Germinal center (tissue), 1 donor: ENCODE measurements around the gene ANKAR.
A peak's percentile ranks its signal among the peaks of the same experiment; 100 is the strongest.
"Not testable (repeated sequence)": the region's sequence is repeated elsewhere in the genome, so short reads cannot be mapped to it uniquely, and the experiment has no call there.

Experiments used
- DNase-seq: peaks from one replicate; pipeline ENCODE4 v3.0.0; 2012; ENCODE audit warnings: mixed read lengths, low spot score

The ANKAR gene, protein sequence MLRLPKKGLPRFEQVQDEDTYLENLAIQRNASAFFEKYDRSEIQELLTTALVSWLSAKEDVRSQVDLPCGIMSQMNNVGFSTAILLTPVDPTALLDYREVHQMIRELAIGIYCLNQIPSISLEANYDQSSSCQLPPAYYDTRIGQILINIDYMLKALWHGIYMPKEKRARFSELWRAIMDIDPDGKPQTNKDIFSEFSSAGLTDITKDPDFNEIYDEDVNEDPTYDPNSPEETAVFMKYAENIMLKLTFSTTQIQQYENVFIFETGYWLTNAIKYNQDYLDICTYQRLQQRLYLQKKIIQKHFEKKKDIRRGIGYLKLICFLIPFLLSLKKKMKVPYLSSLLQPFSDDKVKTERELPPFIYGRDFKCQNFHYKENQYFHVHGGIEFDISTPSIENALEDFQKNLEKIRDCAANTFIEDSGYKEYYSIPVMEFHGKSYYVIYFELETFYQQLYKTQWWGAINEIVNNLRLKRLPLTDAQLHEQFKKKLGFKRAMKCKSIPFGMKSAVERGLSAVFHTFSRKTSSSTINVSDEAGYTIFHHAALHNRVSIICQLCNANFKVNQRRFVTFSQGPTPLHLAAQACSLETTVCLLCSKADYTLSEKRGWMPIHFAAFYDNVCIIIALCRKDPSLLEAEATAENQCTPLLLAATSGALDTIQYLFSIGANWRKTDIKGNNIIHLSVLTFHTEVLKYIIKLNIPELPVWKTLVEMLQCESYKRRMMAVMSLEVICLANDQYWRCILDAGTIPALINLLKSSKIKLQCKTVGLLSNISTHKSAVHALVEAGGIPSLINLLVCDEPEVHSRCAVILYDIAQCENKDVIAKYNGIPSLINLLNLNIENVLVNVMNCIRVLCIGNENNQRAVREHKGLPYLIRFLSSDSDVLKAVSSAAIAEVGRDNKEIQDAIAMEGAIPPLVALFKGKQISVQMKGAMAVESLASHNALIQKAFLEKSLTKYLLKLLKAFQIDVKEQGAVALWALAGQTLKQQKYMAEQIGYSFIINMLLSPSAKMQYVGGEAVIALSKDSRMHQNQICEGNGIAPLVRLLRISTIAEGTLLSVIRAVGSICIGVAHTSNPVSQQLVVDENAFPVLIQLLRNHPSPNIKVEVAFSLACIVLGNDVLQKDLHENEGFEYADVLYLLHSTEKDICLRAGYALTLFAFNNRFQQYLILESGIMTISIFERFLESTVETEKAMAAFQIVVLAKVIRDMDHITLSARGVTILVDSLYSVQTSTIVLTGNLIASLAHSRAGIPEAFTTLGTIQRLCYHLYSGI (N-terminal part only)

DNA sequence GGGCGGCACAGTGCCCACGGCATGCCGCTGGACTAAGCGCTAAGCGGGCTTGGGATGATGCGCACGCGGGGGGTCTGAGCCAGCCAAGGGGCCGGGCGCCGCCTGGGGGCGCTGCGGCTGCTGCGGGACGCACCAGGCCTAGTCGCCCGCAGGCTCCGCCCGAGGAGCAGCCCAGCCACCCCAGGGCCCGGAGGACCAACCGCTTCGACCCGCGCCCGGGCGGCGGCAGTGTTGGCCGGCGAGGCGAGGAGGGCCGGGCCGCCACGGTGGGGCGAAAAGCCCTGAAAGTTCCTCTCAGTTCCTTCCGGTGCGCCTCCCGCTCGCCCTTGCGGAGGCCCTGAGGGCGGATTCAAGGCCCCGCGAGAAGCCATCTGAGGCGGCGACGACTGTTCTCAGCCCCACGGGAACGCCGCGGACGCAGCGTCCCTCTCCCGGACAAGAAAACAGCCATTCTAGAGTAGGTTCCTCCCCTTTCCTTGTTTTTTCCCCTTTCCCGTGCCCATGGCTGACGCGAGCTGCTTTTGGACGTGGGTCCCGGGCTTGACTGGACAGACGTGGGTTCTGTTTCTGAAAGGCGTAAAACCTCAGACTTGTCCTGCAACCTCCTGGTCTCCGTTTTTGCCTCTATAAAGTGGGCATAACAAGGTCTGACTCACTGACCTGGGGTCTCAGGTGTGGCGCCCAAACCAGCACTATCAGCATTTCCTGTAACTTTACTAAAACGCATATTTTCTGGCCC is at the start of gene ANKAR:
Gene ANKAR, plus strand, starts transcription at position 297 of the 739 bp plus-strand sequence. CDS start 1,821 bp downstream, outside the sequence.
- DNase-seq = peak; percentile 90

DNA sequence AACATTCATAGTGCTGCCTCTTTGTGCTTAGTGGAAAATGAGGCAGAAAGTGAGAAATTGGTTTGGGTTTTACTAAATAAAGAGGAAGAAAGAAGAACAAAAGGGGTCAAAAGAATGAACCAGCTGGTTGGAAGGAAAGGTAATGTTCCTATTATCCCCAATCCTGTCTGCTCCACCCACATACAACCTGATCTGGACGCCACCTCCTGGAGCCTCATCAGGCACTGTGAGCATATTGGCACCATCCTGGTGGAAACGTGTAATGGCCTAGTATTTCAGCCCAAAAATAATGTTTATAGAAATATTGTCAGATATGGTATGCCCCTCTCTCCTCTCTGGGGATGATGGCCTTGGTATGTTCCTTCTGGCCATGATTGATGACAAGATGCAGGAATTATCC is 48.8 kb upstream of the ANKAR start:
- no peak for DNase-seq

DNA sequence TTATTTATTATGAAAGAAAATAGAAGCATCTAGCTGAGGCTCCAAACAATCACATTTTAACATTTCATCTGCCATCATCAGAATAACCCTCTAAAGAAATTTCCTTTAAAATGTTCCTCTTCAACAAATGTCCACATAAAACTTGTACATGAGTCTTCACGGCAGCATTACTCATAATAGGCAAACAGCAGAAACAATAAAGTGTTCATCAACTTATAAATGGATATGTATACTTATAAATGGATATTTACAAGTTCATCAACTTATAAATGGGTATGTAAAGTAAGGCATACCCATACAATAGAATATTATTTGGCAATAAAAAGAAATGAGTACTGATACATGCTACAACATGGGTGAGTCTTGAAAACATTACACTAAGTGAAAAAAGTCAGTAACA is 46.7 kb upstream of the ANKAR start:
- DNase-seq = no peak

DNA sequence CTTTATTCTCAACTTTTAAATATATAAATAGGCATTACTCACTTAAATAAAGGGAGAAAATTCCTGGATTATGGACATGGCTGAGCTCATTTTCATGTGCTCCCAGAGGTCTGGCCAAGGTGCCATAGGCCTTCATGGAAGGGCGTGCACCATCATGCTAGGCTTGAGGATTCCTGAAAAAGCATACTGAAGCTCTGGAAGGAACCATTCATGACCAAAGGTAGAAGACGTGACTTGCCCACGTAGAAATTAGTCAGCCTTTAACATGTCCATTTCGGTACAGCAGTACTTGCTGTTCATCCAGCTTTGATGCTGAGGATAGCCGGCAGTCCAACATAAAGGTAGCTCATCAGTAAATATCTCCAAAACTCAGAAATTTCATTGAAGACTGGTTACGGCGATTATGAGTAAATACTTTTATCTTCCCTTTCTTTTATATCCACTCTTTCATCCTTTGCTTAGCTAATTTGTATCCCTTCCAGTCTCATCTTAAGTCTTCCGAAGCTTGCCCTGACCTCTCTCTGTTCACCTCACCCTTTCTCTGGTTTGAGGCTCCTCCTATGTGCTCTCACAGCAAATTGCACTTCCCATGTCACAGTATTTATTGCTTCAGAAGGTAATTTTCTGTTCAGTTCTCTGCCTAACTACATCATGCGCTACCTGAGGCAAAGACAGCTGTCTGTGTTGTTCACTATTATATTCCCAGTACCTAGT is 45.5 kb upstream of the ANKAR start:
- DNase-seq = no peak

DNA sequence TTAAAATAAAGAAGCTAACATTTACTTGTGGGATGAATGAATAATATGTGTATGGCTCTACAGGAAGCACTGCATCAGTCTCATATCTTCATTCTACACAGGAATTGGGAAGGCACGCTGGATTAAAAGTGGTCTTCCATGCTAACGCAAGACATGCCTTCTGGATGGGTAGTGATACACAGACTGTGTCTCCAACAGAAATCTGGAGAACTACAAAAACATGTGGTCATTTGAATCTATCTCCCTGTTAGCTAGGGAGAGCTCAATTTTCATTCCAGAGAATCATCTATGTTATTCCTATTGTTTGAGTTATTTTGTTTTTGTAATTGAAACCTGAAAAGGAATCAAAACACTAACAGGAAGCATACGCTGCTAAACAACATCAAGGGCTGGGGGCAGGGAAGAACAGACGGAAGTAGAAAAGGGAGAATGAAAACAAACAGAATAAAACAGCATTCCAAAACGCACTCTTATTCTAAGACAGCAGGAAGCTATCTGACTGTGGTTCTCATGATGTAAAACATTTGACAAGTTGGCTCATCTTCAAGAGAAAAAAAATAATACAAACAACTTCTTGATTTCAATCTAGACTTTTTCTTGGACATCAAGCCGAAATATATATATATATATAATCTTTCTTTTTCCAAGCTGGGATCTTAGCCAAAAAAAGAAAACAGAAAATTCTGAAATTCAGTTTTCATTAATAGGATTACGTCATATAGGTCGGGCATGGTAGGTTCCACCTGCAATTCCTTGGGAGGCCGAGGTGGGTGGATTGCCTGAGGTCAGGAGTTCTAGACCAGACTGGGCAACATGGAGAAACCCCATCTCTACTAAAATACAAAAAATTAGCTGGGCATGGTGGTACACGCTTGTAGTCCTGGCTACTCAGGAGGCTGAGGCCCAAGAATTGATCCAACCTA is 44.7 kb upstream of the ANKAR start:
- DNase-seq = no peak

DNA sequence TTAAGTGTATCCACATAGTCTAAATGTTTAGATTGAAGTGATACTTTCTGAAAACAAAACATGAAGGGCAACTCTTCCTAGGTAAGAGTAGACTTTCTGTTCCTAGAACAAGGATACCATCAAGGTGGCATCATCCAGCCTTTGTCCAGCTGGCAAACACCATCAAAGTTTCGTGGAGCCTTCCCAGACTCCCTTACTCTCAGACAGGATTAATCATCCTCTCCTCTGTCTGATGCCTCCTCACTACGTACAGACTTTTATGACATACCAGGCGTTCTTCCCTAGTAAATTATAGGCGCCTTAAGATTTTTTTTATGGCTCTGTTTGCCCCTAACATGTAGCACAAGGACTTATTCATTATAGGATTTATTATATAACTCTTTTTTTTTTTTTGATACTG is 42.6 kb upstream of the ANKAR start:
- DNase-seq = no peak

DNA sequence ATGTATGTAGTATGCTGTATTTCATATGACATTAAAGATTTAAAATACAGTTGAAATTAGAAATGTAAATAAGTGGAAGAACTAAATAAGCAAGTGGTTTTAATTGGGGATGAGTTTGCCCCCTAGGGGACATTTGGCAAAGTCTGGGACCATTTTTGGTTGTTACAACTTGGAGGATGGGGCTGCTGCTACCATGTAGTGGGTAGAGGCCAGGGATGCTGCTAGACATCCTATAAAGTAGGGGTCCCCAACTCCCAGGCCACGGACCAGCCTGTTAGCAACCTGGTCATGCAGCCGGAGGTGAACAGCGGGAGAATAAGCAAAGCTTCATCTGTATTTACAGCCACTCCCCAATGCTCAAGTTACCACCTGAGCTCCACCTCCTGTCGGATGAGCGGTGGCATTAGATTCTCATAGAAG is 41.1 kb upstream of the ANKAR start:
- DNase-seq = no peak

DNA sequence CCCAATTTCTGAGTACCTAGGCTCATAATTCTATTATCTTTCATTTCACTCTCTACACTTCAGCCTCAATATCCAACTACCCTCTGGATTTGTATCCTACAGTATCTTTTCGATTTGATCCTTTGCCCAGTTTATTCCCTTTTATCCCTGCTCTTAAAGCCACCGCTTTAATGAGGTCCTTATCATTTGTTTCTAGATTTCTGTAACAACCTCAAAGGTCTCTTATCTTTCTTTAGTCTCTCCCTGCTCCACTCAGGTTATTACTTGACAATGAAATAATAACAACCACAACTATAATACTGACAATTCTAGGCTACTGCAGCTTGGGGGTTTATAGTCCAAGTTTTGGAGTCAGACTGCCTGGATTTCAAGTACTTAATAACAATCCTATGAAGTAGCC is 39.1 kb upstream of the ANKAR start:
- no peak for DNase-seq

DNA sequence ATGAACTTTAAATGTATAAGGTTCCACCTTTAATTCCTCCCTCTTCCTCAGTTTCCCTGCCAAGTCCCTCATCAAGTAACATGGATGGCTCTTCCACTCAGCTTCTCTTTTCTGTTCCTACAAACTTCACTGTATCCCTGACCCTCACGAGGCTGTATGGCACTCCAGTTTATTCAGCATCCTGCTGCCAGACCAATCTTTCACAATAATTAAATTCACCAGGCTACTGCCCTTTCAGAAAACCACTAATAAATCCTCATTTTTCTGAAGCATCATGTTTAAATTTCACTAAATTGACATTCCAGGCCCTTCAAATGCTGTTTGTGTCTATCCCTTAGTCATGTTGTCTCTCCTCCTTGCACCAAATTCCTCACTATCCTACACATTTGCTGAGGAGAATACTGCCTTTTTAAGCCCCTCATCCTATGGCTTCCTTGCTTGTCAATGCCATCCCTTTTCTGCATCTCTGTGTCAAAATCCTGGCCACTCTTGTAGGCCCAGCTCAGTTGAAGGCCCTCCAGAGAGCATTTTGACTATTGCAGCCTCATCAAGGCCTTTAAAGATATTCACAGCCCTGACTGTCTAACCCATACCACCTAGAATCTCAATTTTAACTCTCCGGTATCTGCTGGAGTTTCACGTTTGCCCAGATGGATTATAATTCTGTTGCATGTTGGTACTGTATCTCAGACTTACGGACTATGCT is 36.0 kb upstream of the ANKAR start:
- DNase-seq = no peak

DNA sequence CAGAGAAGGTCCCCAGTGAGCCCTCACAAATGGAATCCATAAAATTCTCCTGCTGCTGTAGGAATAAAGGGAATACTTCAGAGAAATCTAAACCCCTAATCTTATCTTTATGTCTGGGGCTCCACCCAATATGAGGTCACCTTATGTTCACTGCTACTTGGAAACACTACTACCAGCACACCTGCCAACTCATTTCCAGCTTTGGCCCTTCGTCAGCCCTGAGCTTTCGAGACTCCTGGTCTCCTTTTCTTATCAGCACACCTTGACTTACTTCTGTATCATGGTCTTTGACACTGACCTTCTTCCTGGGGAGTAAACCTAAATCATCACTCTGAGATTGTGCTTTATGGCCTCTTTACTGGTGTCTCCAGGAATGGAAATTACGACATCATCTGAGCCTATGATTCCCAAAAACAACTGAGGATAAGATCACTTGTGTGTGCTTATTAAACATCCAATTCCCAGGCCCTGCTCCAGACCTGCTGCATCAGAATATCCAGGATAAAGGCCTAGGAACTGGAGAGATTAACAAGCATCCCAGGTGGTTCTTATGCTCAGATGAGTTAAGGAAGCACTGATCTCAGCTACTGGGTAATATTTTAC is 35.4 kb upstream of the ANKAR start:
- no peak for DNase-seq

DNA sequence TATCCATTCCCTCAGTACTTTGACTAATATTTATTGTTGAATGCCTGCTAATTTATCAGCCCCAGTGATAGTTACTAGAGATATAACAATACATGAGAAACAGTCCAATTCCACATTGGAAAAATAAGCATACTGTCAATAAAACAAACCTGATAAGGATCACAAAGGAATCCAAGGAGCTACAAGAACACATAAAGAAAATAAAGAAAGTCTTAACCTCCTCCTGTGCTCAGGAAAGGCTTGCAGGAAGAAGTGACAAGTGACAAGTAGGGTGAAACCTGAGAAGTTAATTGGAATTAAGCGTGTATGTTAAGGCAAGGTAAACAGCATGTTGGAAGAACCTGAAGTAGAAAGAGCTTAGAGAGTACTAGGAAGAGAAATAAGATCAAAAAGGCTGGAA is 33.5 kb upstream of the ANKAR start:
- DNase-seq = no peak

DNA sequence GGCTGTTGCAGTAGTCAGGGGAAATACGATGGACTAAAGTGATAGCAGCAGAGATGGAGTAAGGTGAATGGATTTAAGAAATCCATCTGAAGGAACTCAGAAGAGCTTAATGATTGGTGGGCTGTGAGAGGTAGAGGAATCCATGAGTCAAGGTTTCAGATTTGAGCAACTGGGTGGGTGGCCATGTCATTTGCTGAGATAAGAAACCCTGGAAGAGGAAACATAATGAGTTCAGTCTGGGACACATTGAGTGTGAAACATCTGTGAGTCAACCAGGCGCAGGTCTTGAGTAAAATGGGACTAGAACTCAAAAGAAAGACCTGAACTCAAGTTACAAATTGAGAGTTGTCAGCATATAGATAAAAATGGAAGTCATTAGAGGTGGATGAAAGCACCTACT is 32.9 kb upstream of the ANKAR start:
- DNase-seq = no peak

DNA sequence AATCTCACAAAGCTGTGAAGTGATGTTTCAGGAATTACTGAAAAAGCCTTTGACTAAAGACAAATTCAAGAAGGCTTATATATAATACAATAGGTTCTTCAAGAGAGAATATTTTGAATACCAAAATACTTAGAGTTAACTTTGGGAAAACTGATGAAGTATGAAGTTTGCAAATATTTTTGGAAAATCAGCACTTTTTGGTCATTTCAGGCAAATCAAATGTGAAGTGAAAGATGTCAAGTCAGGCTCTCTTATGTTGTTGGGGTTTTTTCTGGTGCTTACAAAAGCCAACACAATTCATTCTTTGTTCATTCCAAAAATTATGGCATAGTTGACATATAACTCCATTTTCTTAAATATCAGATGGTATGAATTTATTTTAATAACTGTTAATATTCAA is 27.9 kb upstream of the ANKAR start:
- no peak for DNase-seq

DNA sequence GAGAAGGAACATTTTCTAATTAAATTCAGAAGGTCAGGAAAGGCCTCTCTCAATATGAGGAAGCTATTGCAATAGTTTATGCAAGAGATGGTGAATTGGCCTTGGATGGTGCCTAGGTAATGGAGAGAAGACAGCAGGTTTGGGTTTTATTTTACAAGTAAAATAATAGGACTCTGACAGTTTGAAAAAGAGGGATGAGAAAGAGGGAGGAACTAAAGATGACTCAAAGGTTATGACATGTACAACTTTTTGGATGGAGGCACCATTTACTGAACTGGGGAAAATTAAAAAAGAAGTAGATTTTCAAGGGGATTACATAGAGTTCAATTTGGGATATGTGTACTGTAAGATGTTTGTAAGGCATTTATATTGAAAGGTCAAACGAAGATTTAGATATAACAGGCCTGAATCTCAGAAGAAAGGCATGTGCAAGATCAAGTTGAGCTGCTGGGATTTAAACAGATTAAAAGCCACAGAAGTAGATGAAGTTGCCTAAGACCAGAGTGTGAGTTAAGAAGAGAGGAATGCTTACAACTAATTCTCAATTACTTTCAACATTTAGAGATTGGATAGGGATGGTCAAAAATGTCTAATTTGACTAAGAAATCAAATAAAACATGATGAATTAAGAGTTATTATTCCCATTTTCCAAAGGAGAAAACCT is 25.5 kb upstream of the ANKAR start:
- DNase-seq = no peak

DNA sequence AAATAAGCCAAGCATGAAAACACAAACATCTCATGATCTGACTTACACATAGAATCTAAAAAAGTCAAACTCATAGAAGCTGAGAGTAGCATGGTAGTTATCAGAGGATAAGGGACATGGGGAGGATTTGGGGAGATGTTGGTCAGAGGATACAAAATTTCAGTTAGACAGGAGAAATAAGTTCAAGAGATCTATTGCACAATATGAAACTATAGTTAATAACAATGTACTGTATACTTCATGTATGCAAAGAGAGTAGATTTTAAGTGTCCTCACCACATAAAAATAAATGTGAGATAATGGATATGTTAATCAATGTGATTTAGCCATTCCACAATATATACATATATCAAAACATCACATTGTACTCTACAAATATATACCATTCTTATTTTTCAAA is 23.2 kb upstream of the ANKAR start:
- no peak for DNase-seq

DNA sequence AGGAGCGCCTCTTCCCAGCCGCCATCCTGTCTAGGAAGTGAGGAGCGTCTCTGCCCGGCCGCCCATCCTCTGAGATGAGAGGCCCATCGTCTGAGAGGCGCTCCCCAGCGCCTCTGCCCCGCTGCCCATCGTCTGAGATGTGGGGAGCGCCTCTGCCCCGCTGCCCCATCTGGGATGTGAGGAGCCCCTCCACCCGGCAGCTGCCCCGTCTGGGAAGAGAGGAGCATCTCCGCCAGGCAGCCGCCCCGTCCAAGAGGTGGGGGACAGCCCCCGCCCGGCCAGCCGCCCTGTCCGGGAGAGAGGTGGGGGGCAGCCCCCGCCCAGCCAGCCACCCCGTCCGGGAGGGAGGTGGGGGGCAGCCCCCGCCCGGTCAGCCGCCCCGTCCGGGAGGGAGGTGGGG is 21.0 kb upstream of the ANKAR start:
- DNase-seq = not testable (repeated sequence)

DNA sequence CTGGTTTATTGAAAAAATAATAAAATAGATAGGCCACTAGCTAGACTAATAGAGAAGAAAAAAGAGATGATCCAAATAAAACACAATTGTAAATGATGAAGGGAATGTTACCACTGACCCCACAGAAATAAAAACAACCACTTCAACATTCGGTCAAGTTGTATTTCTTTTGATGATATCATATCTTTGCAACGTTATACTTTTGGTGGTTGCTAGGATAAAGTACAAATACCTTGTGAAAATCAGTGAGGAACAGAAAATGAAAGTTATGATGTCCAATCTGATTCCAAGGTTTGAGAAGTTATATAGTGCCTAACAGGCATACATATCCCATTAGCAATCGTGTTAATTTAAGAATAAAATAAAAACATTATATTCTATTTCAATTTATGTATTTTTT is 19.8 kb upstream of the ANKAR start:
- no peak for DNase-seq

DNA sequence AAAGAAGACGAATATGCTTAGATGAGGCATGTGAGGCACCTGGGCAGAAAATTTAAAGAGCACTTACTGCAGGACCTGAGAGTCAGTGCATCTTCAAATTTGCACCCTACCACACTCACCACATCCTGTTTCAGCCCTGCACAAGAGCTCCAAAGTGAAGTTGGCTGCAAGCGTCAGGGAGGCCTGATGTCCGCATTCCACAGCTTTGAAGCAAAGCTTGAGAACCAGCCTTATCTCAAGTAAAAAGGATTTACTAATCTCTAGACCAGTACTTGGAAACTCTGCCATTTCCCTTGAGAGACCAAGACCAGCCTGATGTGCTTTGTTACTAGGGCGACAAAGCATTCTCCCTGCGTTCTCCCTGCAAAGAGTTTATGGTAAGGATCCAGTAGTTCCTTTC is 16.6 kb upstream of the ANKAR start:
- DNase-seq = no peak
